Keratinocyte (primary cell): Measurements from ENCODE around the gene GKN2. TPM values are rescaled to one million over a fixed set of nuclear protein-coding genes. Genes with fewer than 3 reads are reported as not detected.

Experiments
- DNase-seq: peaks from one replicate; pipeline ENCODE4 v3.0.0-alpha.2; 2011; ENCODE audit warnings: low read depth, missing footprints, low spot score
- FAIRE-seq: peaks from 2 replicates; lab custom pipeline; 2011; peaks lifted over from hg19 to GRCh38; lab: Jason Lieb, UNC
- H2AFZ ChIP-seq: 2 replicates; pipeline ENCODE4 v1.6.0; 2012; ENCODE audit warnings: low read length, control low read depth, inconsistent platforms; ENCODE audit not compliant: control insufficient read depth
- H3K27ac ChIP-seq: 2 replicates; pipeline ENCODE4 v1.5.1; 2011; ENCODE audit warnings: low read length; ENCODE audit not compliant: control insufficient read depth, insufficient read depth
- H3K27me3 ChIP-seq: 3 replicates; pipeline ENCODE4 v1.6.0; 2011; ENCODE audit warnings: low read length; ENCODE audit not compliant: control insufficient read depth, insufficient read depth; ENCODE audit errors: extremely low read depth
- H3K36me3 ChIP-seq, 2 experiments: 2 replicates in 1 of 2; 3 replicates in 1 of 2; pipeline ENCODE4 v1.5.1; 2011; ENCODE audit warnings: low read length in 2 of 2, mild to moderate bottlenecking in 1 of 2; ENCODE audit not compliant: control insufficient read depth in 2 of 2, insufficient read depth in 2 of 2; ENCODE audit errors: extremely low read depth in 1 of 2
- H3K4me1 ChIP-seq: 3 replicates; pipeline ENCODE4 v1.5.1; 2011; ENCODE audit warnings: low read length; ENCODE audit not compliant: control insufficient read depth, insufficient read depth; ENCODE audit errors: extremely low read depth
- H3K4me2 ChIP-seq: 3 replicates; pipeline ENCODE4 v1.6.0; 2011; ENCODE audit warnings: low read depth, low read length; ENCODE audit not compliant: control insufficient read depth, insufficient read depth; ENCODE audit errors: extremely low read depth
- H3K4me3 ChIP-seq, 3 experiments: fragments of 200-600 bp in 1 of 3; sonication (generic) in 1 of 3; 2 replicates in 2 of 3; 3 replicates in 1 of 3; pipeline ENCODE4 v1.5.1; 2011 to 2016; ENCODE audit warnings: low read length in 3 of 3, mild to moderate bottlenecking in 3 of 3, control low read depth in 2 of 3, inconsistent platforms in 1 of 3, low read depth in 1 of 3, mixed read lengths in 1 of 3, mixed run types in 1 of 3, moderate library complexity in 1 of 3; ENCODE audit not compliant: control insufficient read depth in 2 of 3, insufficient read depth in 2 of 3; ENCODE audit errors: extremely low read depth in 1 of 3
- H3K79me2 ChIP-seq: 2 replicates; pipeline ENCODE4 v1.6.0; 2012; ENCODE audit warnings: low read length; ENCODE audit not compliant: control insufficient read depth, insufficient read depth
- H3K9ac ChIP-seq: 3 replicates; pipeline ENCODE4 v1.6.0; 2011; ENCODE audit warnings: low read length; ENCODE audit not compliant: control insufficient read depth, insufficient read depth; ENCODE audit errors: extremely low read depth
- H3K9me1 ChIP-seq: 3 replicates; pipeline ENCODE4 v1.6.0; 2011; ENCODE audit warnings: low read length; ENCODE audit not compliant: control insufficient read depth, insufficient read depth; ENCODE audit errors: extremely low read depth
- H3K9me3 ChIP-seq: 2 replicates; pipeline ENCODE4 v1.5.1; 2012; ENCODE audit warnings: low read depth, low read length; ENCODE audit not compliant: control insufficient read depth
- H4K20me1 ChIP-seq: 3 replicates; pipeline ENCODE4 v1.6.0; 2011; ENCODE audit warnings: low read length; ENCODE audit not compliant: control insufficient read depth, insufficient read depth; ENCODE audit errors: extremely low read depth
- EZH2 ChIP-seq: IDR thresholded peaks from one replicate; pipeline ENCODE4 v1.6.1; 2012; ENCODE audit warnings: inconsistent platforms, mild to moderate bottlenecking, low read length, moderate library complexity
- dilution Hi-C: fragments of 300-500 bp; cut with MboI; formaldehyde crosslinking; loops from one replicate; pipeline ENCODE4 v1.7.0; 2020; ENCODE audit warnings: low sequenced_read_pairs; ENCODE audit not compliant: extremely low pct_ligation_motif_present
- polyA plus RNA-seq, 5 experiments: library from polyadenylated mRNA; depleted of rRNA in 3 of 5; stranded (reverse) in 3 of 5; stranded (forward) in 1 of 5; unstranded in 1 of 5; fragments of >200 nt; gene quantifications; 1 replicate in 1 of 5; 2 replicates in 3 of 5; 3 replicates in 1 of 5; pipeline versions ENCODE4 v1.2.1 to v1.2.3, GENCODE V29; 2011 to 2012; ENCODE audit warnings: missing spikeins in 2 of 5, low read depth in 1 of 5, low replicate concordance in 1 of 5
- TF ChIP-seq, protein P1 (sequence below), 3 experiments: IDR thresholded peaks in 1 of 3; conservative IDR thresholded peaks in 1 of 3; optimal IDR thresholded peaks in 1 of 3; 2 replicates in 2 of 3; 3 replicates in 1 of 3; pipeline versions ENCODE3 to v1.5.1; 2011; ENCODE audit warnings: low read length in 3 of 3, mild to moderate bottlenecking in 3 of 3, moderate library complexity in 2 of 3, control low read depth in 1 of 3, inconsistent platforms in 1 of 3; ENCODE audit not compliant: insufficient read depth in 2 of 3; ENCODE audit errors: extremely low read depth in 1 of 3

GKN2 gene
- polyA plus RNA-seq, 1 donor (not counting 4 experiments of a cell fraction or from before 2014, with no cell fraction given), result 0.08 TPM

DNA sequence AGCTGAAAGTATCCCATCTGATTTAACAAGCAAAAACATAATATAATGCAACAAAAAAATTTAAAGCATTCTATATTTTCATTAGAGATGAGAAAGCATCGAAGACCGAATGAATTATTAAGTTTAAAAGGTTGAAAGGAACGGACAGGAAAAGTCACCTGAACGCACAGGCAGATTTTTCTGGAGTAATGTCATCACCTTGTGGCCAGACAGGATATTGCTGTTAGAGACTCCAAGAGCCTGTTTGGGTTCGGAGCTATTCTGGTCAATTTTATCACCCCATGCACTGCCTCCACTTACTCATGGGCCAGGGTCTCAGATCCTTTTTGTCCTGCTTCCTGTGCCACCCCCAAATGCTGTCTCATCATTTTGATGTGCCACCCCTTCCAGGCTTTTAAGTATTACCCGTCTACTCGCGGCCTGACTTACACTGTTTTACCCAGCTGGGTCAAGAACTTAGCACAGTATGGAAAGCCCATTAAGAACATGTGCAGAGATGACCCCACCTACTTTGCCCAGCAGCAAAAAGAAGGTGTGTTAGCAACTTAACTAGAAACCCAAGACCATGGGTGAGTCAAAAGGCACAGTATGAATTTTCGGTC is 27.3 kb downstream of the GKN2 start:
- Histone ChIP-seq H2AFZ (no peak overlapping the region), H3K27me3 (no peaks in the 10 kb centered on the region), H3K4me3 (no peak overlapping the region), H3K4me1 (peaks cover 16% of the 10 kb centered on the region), H3K9ac (no peak overlapping the region), H3K9me1 (no peaks in the 10 kb centered on the region), H4K20me1 (no peaks in the 10 kb centered on the region), H3K4me2 (peak overlapping the region; percentile 20), H3K79me2 (no peaks in the 10 kb centered on the region), H3K36me3 (no peaks in the 10 kb centered on the region), H3K27ac (no peak overlapping the region), H3K9me3 (no peaks in the 10 kb centered on the region)
- TF ChIP-seq EZH2, result no peak
- TF ChIP-seq, protein P1, sequence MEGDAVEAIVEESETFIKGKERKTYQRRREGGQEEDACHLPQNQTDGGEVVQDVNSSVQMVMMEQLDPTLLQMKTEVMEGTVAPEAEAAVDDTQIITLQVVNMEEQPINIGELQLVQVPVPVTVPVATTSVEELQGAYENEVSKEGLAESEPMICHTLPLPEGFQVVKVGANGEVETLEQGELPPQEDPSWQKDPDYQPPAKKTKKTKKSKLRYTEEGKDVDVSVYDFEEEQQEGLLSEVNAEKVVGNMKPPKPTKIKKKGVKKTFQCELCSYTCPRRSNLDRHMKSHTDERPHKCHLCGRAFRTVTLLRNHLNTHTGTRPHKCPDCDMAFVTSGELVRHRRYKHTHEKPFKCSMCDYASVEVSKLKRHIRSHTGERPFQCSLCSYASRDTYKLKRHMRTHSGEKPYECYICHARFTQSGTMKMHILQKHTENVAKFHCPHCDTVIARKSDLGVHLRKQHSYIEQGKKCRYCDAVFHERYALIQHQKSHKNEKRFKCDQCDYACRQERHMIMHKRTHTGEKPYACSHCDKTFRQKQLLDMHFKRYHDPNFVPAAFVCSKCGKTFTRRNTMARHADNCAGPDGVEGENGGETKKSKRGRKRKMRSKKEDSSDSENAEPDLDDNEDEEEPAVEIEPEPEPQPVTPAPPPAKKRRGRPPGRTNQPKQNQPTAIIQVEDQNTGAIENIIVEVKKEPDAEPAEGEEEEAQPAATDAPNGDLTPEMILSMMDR (optimal IDR thresholded peaks at IDR 0.05 in 1 of 3, IDR thresholded peaks at IDR 0.05 in 1 of 3, conservative IDR thresholded peaks at IDR 0.05 in 1 of 3; ENCODE audit: extremely low read depth in 1 of 3, insufficient read depth in 2 of 3, low read length in 3 of 3), result peak; percentile 88 to 98 (median 94)
- DNase-seq (no peak), FAIRE-seq (peak; percentile 70)
- dilution Hi-C loops, result no loop called here

DNA sequence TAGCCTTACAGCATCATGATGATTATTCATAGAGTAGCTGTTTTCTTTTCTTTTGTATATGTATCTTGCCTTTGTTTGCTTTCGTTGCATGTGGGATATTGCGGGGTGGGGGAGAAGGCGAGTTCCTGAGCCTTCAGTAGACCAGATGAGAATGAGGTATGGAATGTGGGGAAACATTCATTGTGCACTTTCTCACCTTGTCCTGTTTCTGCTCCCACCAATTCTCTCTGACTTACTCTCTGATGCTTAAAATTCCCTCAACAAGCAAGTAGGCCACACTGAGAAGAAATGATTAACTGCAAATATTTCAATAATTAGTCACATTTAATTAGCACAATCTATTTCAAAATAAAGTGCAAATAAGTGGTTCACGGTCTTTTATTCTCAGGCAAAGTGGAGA is 31.0 kb downstream of the GKN2 start:
- Histone ChIP-seq H3K9me3 (no peaks in the 10 kb centered on the region), H3K4me2 (no peak overlapping the region), H3K9me1 (no peaks in the 10 kb centered on the region), H3K36me3 (no peaks in the 10 kb centered on the region), H3K4me3 (no peak overlapping the region), H3K9ac (no peak overlapping the region), H3K27me3 (no peaks in the 10 kb centered on the region), H3K27ac (no peak overlapping the region), H2AFZ (no peak overlapping the region), H4K20me1 (no peaks in the 10 kb centered on the region), H3K79me2 (no peaks in the 10 kb centered on the region), H3K4me1 (peaks cover 35% of the 10 kb centered on the region)
- TF ChIP-seq, protein P1 (optimal IDR thresholded peaks at IDR 0.05 in 1 of 3, IDR thresholded peaks at IDR 0.05 in 1 of 3, conservative IDR thresholded peaks at IDR 0.05 in 1 of 3; ENCODE audit: extremely low read depth in 1 of 3, insufficient read depth in 2 of 3, low read length in 3 of 3), result no peak
- TF ChIP-seq EZH2, result no peak
- FAIRE-seq (no peak), DNase-seq (no peak)
- dilution Hi-C loops, result no loop called here
